HG03520 (cell line): Measurements from ENCODE around the gene ZSCAN20.
"Not testable (repeated sequence)": the region's sequence is repeated elsewhere in the genome, so short reads cannot be mapped to it uniquely, and the experiment has no call there.

Experiments
- ATAC-seq: cut with Tn5 transposase; IDR thresholded peaks from one replicate; pipeline ENCODE4 v1.9.1; 2021; ENCODE audit warnings: mild to moderate bottlenecking, moderate library complexity; ENCODE audit not compliant: unreplicated experiment

Gene ZSCAN20

DNA sequence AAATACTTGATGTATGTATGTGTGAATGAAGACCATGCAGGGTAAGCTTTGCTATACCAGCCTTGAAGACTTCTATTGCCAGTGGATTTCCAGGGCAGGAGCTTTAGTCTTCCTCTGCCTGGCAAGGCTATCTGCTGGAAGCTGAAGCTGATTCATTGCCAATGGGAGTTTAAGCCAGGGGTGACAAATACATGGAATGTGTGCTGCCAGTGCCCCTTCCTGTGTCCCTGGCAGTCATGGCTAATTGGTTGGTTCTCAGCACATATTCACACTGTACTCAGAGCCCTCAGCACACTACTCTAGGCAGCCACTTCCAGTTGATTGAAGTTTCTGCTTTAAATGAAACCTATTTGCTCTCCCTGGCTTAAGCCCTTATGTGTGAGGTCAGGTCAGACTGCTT is 1.5 kb downstream of the ZSCAN20 start:
- no peak for ATAC-seq

GRCh38 chr1:33477451-33477850 is 5.0 kb downstream of the ZSCAN20 start:
- ATAC-seq = no peak

GRCh38 chr1:33482412-33482811 is 10.0 kb downstream of the ZSCAN20 start:
- ATAC-seq = no peak

- ATAC-seq = no peak
Measured at GRCh38 chr1:33488624-33489023, 16.2 kb downstream of the ZSCAN20 start.

- ATAC-seq = no peak
Measured at GRCh38 chr1:33494929-33495328, 22.5 kb downstream of the ZSCAN20 start.

DNA sequence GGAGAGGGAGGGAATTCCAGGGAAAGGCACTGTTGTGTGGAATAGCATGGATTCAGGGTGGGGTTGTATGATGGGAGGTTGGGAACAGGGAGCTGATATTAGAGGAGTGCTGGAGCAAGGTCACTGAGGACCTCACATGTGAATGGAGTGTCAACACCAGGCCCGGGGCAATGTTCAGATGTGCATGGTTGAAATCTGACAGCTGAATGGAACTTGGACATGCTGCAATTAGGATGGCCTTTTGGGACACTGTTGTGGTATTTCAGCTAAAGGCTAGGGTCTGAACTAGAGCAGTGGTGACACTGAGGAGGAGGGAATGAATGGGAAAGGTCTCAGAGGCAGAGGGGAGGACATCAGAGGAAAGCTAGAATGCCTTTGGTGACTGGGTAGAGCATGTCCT is 25.0 kb downstream of the ZSCAN20 start:
- ATAC-seq = no peak

GRCh38 chr1:33500547-33500946 is 28.1 kb downstream of the ZSCAN20 start:
- no peak for ATAC-seq

GRCh38 chr1:33501309-33501708 is 28.9 kb downstream of the ZSCAN20 start:
- no peak for ATAC-seq

- no peak for ATAC-seq
Measured at GRCh38 chr1:33501774-33502173, 29.3 kb downstream of the ZSCAN20 start.

- no peak for ATAC-seq
Measured at GRCh38 chr1:33502726-33503125, 30.3 kb downstream of the ZSCAN20 start.

DNA sequence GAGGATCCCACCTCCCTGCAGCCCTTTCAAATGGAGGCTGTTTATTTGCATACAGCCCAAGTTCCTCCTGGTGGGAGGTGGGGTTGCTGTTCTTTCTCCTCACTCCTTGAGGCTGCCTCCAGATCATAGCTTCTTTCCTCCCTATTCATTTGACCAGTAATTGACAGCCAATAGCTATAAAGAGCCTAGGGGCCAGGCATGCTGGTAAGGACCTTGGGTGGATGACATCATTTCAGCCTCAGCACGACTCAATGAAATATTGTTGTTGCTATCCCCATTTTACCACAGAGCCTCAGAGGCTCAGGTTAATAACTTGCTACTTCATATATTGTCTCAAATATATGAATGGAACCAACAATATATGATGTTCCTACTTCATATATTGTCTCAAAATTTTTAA is 31.1 kb downstream of the ZSCAN20 start:
- no peak for ATAC-seq

GRCh38 chr1:33507661-33508060 is 35.2 kb downstream of the ZSCAN20 start:
- no peak for ATAC-seq

- ATAC-seq = no peak
Measured at GRCh38 chr1:33508151-33508550, 35.7 kb downstream of the ZSCAN20 start.

DNA sequence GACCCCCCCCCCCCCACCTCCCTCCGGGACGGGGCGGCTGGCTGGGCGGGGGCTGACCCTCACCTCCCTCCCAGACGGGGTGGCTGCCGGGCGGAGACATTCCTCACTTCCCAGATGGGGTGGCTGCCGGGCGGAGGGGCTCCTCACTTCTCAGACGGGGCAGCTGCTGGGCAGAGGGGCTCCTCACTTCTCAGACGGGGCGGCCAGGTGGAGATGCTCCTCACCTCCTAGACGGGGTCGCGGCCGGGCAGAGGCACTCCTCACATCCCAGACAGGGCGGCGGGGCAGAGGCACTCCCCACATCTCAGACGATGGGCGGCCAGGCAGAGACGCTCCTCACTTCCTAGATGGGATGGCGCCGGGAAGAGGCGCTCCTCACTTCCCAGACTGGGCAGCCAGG is 36.8 kb downstream of the ZSCAN20 start:
- ATAC-seq = not testable (repeated sequence)

DNA sequence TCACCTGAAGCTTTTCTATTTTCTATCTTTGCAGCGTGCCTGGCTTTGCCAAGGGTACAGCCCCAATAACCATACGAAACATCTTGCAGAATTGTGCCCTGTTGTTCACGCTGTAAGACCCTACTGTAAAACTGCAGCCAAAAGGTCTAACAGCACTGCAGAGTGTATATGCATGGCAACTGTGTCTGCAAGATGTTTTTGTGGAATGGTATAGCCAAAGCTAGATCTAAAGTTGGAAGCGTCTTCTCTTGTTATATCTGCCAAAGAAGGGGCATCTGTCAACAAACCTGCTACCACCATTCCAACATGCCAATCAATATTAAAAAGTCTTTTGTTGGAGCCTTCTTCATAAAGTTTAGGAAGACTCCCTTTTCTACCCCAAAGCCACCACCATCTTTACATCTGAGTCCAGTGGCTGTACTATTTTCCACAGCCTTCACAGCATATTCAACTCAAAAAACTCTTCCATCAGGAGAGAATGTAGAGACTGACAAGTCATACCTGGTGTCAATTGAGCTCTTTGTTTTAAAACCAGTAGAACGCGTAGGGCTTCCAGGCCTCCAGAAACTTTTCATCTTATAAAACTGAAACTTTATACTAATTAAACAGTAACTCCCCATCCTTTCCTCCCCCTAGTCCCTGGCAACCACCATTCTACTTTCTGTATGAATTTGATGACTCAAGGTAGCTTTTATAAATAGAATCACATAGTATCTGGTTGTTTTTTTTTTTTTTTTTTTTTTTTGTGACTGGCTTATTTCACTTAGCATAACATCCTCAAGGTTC is 40.0 kb downstream of the ZSCAN20 start:
- ATAC-seq = no peak

- no peak for ATAC-seq
Measured at GRCh38 chr1:33515112-33515511, 42.7 kb downstream of the ZSCAN20 start.

GRCh38 chr1:33515607-33516006 is 43.2 kb downstream of the ZSCAN20 start:
- no peak for ATAC-seq

DNA sequence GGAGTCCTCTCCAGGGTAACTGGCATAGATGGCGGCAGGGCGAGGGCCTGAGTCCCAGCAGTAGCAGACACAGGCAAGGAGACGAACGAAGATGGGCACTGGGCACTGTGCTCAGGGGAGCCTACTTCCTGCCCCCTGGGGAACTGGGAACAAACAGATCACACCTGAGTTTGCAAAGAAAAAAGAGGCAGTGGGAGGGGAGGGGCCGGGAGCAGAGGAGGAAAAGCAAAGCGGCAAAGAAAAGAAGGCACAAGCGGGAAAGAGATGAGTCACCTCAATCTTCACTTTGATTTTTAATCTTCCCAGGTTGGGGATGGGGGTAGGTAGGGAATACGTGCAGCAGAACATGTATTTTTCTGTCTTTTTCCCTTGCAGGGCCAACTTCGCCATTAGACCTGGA is 44.0 kb downstream of the ZSCAN20 start:
- no peak for ATAC-seq

DNA sequence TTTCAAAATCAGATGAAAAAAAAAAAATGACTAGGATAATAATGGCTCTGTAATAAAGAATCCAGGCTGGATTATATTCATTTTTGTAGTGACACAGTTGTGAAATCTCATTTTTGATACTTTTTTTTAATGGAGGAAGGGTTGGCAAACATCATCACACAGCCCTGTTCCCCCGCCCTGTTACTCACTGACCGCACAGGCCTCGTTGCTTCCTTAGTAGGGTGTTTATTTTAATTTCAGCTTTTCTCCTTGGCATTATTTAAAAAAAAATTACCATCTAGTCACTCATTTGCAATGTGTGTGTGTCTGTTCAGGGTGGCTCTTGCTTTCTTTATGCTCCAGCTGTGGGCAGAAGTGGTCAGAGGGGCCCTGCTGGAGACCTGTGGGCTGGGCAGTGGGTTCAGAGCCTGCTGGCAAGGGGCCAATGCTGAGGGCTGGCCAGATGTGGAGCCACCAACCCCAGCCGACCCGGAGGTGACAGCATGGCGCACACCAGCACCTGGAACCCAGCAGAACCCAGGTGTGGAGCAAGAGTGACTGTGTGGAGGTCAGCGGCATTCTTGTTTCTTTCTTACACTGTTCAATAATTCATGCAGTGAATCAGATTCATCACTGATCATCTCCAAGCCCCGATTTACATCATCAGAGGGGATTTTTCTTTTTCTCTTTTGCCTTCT is 44.6 kb downstream of the ZSCAN20 start:
- ATAC-seq = no peak

DNA sequence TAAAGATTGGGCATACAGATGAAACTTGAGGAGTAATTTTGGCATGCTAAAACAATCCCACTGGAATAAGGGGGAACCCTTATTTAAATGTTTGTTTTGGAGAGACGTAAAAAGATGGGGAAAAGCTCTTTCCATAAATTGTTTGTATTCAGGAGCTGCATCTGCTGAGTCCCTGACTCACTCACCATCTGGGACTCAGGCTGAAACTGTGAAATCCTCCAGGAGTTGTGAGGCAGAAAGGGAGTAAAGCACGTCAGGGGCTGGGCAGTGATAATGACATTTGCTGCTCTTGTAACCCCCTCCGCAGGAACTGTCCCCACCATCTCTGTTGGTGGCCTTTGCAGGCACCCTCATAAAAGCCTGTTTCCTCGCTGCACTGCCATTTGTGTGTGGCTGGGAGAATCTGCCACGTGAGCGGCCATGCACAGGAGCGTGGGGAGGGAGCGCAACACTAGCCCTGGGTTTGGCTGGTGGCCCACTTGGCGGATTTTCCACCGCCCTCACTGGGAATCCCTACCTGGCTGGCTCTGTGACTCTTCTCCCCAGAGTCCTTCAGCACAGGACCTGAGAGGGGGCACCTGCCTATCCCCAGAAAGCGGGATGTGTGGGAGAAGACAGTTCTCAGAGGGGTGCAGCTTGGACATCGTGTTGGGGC is 45.3 kb downstream of the ZSCAN20 start:
- ATAC-seq = no peak

DNA sequence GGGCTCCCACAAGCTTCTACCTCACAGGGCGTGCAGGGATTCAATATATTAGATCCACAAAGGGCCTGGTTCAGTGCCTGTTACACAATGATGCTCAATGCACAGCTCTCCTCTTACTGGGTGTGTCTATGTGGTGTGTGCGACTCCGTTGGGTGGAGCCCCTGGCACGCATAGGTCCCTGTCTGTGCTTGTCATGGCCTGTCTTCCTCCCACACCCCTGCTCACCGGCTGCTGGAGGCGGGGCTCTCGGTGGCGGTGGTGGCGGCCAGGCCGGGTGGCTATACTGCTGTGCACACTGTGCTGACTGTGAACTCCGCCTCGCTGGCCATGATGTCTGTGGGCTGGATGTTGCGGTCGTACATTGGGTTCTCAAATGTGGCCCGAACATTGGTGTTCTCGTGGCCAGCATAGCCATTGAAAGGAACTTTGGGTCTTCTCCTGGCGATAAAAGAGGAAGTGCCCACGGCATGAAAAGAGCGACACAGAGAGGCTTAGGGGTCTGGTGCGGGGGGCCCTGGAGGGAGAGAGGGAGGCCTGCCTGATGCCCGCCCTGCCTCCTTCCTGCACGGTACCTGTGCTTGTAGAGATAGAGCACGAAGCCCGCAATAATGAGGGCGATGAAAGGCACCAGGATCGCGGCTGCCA is 46.9 kb downstream of the ZSCAN20 start:
- ATAC-seq = no peak

DNA sequence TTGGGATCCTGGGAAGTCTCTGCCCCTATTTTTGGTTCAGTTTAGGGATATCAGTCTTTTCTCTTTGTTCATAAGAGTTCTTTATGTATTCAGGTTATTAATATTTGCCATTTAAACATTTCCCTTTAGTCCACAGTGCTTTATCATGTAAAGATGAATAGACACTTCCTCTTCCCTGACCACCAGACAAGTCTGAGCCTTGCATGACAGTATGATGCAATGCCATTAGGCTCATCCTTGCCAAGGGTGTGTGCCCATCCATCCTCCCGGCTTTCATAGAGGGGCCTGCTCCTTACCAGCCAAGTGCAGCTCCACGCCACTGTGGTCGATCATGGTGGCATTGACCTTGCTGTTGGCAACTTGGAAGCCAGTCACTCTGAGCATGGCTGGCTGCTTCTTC is 52.1 kb downstream of the ZSCAN20 start:
- ATAC-seq = no peak
